ENCODE measurements around the gene OXA1L. TPM values are rescaled to one million over a fixed set of nuclear protein-coding genes. Genes with fewer than 3 reads are reported as not detected.
A peak's percentile ranks its signal among the peaks of the same experiment; 100 is the strongest.

The OXA1L gene
- total RNA-seq, 4 donors from 2014 or later = 52.1 to 85.8 (median 73.4) TPM

GRCh38 chr14:22812744-22813143 lies 46.3 kb downstream of the OXA1L start:
- H3K27ac ChIP-seq = no peak overlapping the region
- H3K9me3 ChIP-seq = no peaks in the 10 kb centered on the region
- peak overlapping the region in 1 of 4 donors; percentile 10 for H3K4me3 ChIP-seq
- peaks cover 0 to 10% (median 4%) of the 10 kb centered on the region in 3 donors for H3K4me1 ChIP-seq
- peaks cover 0 to 8% (median 0%) of the 10 kb centered on the region in 4 donors for H3K27me3 ChIP-seq
- no peak for DNase-seq
- H3K36me3 ChIP-seq = no peaks in the 10 kb centered on the region
- WGBS, 2 donors = 77 to 100% methylated on average over 1 to 4 of the region's 4 CpGs
- TF ChIP-seq CTCF (IDR thresholded peaks at IDR 0.05) (no peak), POLR2A (IDR thresholded peaks at IDR 0.05) (no peak)
- intact Hi-C loops (cut with DNase I) = no loop called here

GRCh38 chr14:22813145-22813544 lies 46.7 kb downstream of the OXA1L start:
- DNase-seq = no peak
- peaks cover 0 to 14% (median 8%) of the 10 kb centered on the region in 3 donors for H3K4me1 ChIP-seq
- no peaks in the 10 kb centered on the region for H3K36me3 ChIP-seq
- peak overlapping the region in 1 of 4 donors; percentile 10 for H3K4me3 ChIP-seq
- WGBS, 2 donors = 61 to 67% methylated on average over 5 of the region's 9 CpGs
- H3K9me3 ChIP-seq = no peaks in the 10 kb centered on the region
- intact Hi-C loops (cut with DNase I) = no loop called here
- peaks cover 0 to 8% (median 0%) of the 10 kb centered on the region in 4 donors for H3K27me3 ChIP-seq
- H3K27ac ChIP-seq = no peak overlapping the region
- no peak for TF ChIP-seq POLR2A (IDR thresholded peaks at IDR 0.05)
- no peak for TF ChIP-seq CTCF (IDR thresholded peaks at IDR 0.05)

- Histone ChIP-seq H3K4me1 (peaks cover 0 to 27% (median 15%) of the 10 kb centered on the region in 3 donors), H3K4me3 (peak overlapping the region in 2 of 4 donors; percentile 4 to 37), H3K36me3 (no peaks in the 10 kb centered on the region), H3K27me3 (peaks cover 0 to 9% (median 0%) of the 10 kb centered on the region in 4 donors), H3K9me3 (no peaks in the 10 kb centered on the region), H3K27ac (peak overlapping the region in 1 of 4 donors; percentile 71)
- no peak for DNase-seq
- TF ChIP-seq CTCF (IDR thresholded peaks at IDR 0.05) (no peak), POLR2A (IDR thresholded peaks at IDR 0.05) (no peak)
- 76 to 83% methylated on average over 5 to 7 of the region's 7 CpGs for WGBS, 2 donors
- intact Hi-C loops (cut with DNase I) = no loop called here
Measured at GRCh38 chr14:22814373-22814772, 47.9 kb downstream of the OXA1L start.

GRCh38 chr14:22814941-22815713 lies 48.6 kb downstream of the OXA1L start, which contains the start of gene SLC7A7:
SLC7A7 (minus strand) TSS chr14:22815435; CDS start chr14:22813398, 2,037 bp downstream.
- peaks cover 0 to 34% (median 20%) of the 10 kb centered on the region in 3 donors for H3K4me1 ChIP-seq
- peaks cover 0 to 12% (median 0%) of the 10 kb centered on the region in 4 donors for H3K27me3 ChIP-seq
- 52 to 65% methylated on average over 9 to 10 of the region's 10 CpGs for WGBS, 2 donors
- H3K27ac ChIP-seq = peak within 1 kb of the TSS in 2 of 4 donors; percentile 46 to 71
- no peaks in the 10 kb centered on the region for H3K36me3 ChIP-seq
- TF ChIP-seq CTCF (IDR thresholded peaks at IDR 0.05) = no peak
- no peak for TF ChIP-seq POLR2A (IDR thresholded peaks at IDR 0.05)
- intact Hi-C loops (cut with DNase I) = no loop called here
- DNase-seq = no peak
- H3K9me3 ChIP-seq = no peaks in the 10 kb centered on the region
- H3K4me3 ChIP-seq = peak within 1 kb of the TSS in 2 of 4 donors; percentile 11 to 37
